Osteocyte (in vitro differentiated cells): ENCODE results near the gene CLDN25. TPM values are rescaled to one million over a fixed set of nuclear protein-coding genes. Genes with fewer than 3 reads are reported as not detected.
"Not testable (repeated sequence)": the region's sequence is repeated elsewhere in the genome, so short reads cannot be mapped to it uniquely, and the experiment has no call there.

Source experiments
- DNase-seq: peaks from one replicate; pipeline ENCODE4 v3.0.0; 2021; ENCODE audit warnings: mixed read lengths; ENCODE audit not compliant: unreplicated experiment; ENCODE audit errors: extremely low spot score
- H3K27ac Mint-ChIP-seq: one replicate; pipeline ENCODE4 v1.8.0; 2021; ENCODE audit warnings: mild to moderate bottlenecking, mixed read lengths; ENCODE audit not compliant: unreplicated experiment
- H3K27me3 Mint-ChIP-seq: one replicate; pipeline ENCODE4 v1.8.0; 2021; ENCODE audit warnings: mixed read lengths; ENCODE audit not compliant: unreplicated experiment
- H3K36me3 Mint-ChIP-seq: one replicate; pipeline ENCODE4 v1.8.0; 2021; ENCODE audit warnings: mixed read lengths; ENCODE audit not compliant: unreplicated experiment
- H3K4me1 Mint-ChIP-seq: one replicate; pipeline ENCODE4 v1.8.0; 2021; ENCODE audit warnings: mixed read lengths; ENCODE audit not compliant: unreplicated experiment
- H3K4me3 Mint-ChIP-seq: one replicate; pipeline ENCODE4 v1.8.0; 2021; ENCODE audit warnings: mild to moderate bottlenecking, moderate library complexity, mixed read lengths; ENCODE audit not compliant: unreplicated experiment
- H3K9me3 Mint-ChIP-seq: one replicate; pipeline ENCODE4 v1.8.0; 2021; ENCODE audit warnings: mixed read lengths; ENCODE audit not compliant: unreplicated experiment
- total RNA-seq: library from RNA; stranded (reverse); gene quantifications from 2 replicates; pipeline ENCODE4 v1.2.1, GENCODE V29; 2021
- TF ChIP-seq, protein P1 (sequence below): fragments of 200-600 bp; sonication (generic); IDR thresholded peaks from 2 replicates; pipeline ENCODE4 v1.5.0; 2021; ENCODE audit warnings: antibody characterized with exemption, mild to moderate bottlenecking, moderate library complexity

The CLDN25 gene
- total RNA-seq, 1 donor from 2014 or later: not detected

DNA sequence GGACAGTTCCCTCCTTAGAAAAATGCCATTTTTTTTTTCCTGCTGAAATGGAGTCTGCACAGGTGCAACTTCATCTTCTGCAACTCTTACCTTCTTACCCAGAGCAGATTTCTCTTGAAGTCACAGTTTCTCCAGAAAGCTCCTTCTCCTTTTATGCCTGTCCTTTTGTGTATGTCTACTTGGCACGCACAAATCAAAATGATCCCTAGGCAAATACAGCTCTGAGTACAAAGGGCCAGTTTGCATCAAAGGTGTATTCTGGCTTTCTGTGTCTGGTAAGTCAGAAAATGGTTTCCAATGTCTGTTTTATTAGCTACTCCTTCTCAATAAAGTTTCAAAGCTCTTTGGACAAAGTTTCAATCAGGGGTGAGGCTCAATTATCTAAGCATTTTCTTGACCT lies 2.5 kb downstream of the CLDN25 start:
- Mint-ChIP-seq H3K4me1 (peaks cover 6% of the 10 kb centered on the region), H3K27me3 (peaks cover 54% of the 10 kb centered on the region)

DNA sequence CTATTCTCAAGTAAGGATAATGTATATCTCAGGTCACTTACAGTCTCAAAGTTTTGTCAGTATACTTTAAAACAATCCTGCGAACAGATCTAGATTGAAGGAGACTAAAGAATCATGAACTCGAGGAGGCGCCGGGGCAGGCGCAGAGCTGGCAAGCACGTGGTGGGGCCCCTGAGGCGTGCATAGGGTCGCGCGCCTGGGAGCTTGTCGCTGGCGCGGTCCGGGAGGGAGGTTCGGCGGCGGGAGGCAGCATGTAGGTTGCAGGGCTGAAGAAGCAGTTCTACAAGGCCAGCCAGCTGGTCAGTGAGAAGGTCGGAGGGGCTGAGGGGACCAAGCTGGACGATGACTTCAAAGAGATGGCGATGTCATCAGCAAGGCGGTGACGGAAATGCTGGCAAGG lies 9.4 kb downstream of the CLDN25 start:
- not testable (repeated sequence) for H3K27ac Mint-ChIP-seq, H3K4me1 Mint-ChIP-seq, DNase-seq, H3K36me3 Mint-ChIP-seq, H3K9me3 Mint-ChIP-seq, H3K4me3 Mint-ChIP-seq
- H3K27me3 Mint-ChIP-seq: peaks cover 17% of the 10 kb centered on the region

More for the DNA sequence above, 2.5 kb downstream of the CLDN25 start:
- Mint-ChIP-seq H3K9me3 (no peaks in the 10 kb centered on the region), H3K4me3 (no peak overlapping the region), H3K36me3 (no peaks in the 10 kb centered on the region), H3K27ac (no peak overlapping the region)
- TF ChIP-seq, protein P1, sequence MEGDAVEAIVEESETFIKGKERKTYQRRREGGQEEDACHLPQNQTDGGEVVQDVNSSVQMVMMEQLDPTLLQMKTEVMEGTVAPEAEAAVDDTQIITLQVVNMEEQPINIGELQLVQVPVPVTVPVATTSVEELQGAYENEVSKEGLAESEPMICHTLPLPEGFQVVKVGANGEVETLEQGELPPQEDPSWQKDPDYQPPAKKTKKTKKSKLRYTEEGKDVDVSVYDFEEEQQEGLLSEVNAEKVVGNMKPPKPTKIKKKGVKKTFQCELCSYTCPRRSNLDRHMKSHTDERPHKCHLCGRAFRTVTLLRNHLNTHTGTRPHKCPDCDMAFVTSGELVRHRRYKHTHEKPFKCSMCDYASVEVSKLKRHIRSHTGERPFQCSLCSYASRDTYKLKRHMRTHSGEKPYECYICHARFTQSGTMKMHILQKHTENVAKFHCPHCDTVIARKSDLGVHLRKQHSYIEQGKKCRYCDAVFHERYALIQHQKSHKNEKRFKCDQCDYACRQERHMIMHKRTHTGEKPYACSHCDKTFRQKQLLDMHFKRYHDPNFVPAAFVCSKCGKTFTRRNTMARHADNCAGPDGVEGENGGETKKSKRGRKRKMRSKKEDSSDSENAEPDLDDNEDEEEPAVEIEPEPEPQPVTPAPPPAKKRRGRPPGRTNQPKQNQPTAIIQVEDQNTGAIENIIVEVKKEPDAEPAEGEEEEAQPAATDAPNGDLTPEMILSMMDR: no peak
- DNase-seq: no peak

DNA sequence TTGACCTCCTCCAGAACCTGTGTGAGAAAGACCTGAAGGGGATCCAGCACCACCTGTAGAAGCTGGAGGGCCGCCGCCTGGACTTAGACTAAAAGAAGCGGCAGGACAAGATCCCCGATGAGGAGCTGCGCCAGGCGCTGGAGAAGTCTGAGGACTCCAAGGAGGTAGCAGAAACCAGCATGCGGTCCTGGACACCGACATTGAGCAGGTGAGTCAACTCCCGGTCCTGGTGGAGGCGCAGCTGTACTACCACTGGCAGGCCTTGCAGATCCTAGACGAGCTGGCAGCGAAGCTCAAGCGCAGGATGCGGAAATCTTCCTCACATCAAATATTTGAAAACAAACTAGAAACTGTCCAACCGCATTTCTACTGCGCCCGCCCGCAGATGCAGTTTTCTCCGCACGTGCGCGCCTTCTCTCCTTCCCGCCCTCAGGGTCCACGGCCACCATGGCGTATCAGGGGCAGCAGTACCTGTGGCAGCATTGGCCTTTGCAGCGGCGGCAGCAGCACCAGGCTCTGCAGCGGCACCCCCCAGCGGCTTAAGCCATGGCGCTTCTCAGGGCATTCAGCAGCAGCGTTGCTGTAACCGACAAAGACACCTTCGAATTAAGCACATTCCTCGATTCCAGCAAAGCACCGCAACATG lies 10.2 kb downstream of the CLDN25 start:
- no peak overlapping the region for H3K4me3 Mint-ChIP-seq
- no peak for DNase-seq
- H3K4me1 Mint-ChIP-seq: no peaks in the 10 kb centered on the region
- no peaks in the 10 kb centered on the region for H3K36me3 Mint-ChIP-seq
- peaks cover 9% of the 10 kb centered on the region for H3K27me3 Mint-ChIP-seq
- no peaks in the 10 kb centered on the region for H3K9me3 Mint-ChIP-seq
- TF ChIP-seq, protein P1: no peak
- H3K27ac Mint-ChIP-seq: no peak overlapping the region

DNA sequence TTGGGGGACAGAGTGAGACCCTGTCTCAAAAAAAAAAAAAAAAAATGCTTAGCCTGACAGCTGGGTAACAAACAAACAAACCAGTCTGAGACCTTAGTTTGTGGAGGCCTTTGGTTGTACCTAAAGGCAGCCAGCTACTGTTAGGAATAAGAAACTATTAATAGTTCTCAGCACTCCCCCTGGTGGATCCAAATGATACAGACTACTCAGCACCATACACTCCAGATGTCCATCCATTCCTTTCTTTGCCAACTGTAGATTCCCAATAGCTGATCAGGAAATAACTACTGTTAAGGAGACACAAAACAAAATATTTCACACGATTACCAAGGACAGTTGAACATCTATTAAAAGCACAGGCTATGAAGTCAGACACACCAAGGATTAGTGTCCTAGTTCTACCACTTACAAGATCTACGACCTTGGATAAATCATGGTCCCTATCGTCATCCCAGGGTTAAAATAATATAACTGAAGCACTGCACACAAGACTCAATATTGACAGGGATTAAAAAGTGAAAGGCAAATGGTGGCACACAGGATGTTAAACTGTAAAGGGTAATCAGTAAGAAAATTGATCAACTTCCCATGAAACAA lies 17.2 kb downstream of the CLDN25 start:
- Mint-ChIP-seq H3K27ac (no peak overlapping the region), H3K36me3 (peaks cover 20% of the 10 kb centered on the region), H3K9me3 (peaks cover 4% of the 10 kb centered on the region), H3K4me3 (no peak overlapping the region), H3K4me1 (no peaks in the 10 kb centered on the region), H3K27me3 (no peaks in the 10 kb centered on the region)
- TF ChIP-seq, protein P1: peak; percentile 66
- DNase-seq: no peak

DNA sequence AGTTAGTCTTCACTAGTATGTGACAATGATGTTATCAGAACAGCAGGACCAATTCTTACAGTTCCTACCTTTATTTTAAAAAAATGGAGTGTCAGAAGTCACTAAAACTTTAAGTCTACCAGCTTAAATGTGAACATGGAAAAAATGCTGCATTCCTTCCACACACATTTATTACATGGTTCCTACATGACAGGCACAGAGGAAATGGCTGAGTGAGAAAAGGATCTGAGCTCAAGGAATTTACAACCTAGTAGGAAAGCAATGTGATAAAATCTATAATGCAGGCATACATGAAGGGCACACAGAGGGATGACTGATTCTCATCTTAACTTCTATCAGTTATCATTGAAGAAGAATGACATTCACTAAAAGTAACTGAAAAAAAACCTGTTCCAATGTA lies 23.0 kb downstream of the CLDN25 start:
- Mint-ChIP-seq H3K9me3 (no peaks in the 10 kb centered on the region), H3K27me3 (no peaks in the 10 kb centered on the region), H3K27ac (no peak overlapping the region), H3K4me1 (peaks cover 21% of the 10 kb centered on the region), H3K4me3 (no peak overlapping the region), H3K36me3 (peaks cover 48% of the 10 kb centered on the region)
- TF ChIP-seq, protein P1: no peak
- no peak for DNase-seq
